GM08714 (cell line): ENCODE data around the gene RGS11.

Source experiments
- H3K4me3 ChIP-seq: fragments of 200-500 bp; sonication (Bioruptor generic); 2 replicates; pipeline ENCODE4 v1.5.1; 2014; ENCODE audit warnings: mild to moderate bottlenecking, low read length, inconsistent platforms
- ZNF274 ChIP-seq: IDR thresholded peaks from 2 replicates; pipeline ENCODE4 v1.6.1; 2012; ENCODE audit warnings: mild to moderate bottlenecking, low read depth, low read length

Gene RGS11

DNA sequence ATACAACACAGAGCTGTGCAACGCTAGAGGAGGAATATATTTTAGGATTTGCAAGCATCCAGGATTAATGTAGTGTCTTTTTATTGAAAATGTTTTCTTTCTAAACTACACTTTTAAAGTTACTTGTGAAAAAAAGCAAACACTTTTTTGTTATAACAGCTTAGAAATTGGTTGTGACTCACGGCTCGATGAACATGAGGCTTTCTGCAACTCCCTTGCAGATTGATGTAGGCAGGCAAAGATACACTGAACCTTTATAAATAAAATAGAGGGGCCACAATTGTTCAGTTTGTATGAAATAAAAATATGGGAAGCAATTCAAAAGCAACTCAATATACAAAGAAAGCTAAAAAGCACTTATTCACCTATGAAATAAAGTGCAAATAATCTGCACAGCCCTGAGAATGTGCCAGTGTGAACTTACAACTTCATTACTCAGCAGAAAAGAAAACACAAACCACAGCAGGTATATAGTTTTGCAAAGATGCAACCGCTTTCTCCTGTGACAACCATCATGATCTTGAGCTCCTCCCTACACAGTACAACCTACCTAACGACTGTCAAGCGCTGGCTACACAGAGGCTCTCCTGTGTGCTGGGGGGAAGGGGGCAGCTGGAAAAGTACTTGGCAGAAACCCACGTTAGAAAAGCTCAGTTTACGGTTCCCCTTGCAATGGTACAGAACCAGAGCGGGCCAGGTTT, 47.4 kb downstream of the RGS11 start:
- TF ChIP-seq ZNF274 = no peak
- peak overlapping the region; percentile 91 for H3K4me3 ChIP-seq

DNA sequence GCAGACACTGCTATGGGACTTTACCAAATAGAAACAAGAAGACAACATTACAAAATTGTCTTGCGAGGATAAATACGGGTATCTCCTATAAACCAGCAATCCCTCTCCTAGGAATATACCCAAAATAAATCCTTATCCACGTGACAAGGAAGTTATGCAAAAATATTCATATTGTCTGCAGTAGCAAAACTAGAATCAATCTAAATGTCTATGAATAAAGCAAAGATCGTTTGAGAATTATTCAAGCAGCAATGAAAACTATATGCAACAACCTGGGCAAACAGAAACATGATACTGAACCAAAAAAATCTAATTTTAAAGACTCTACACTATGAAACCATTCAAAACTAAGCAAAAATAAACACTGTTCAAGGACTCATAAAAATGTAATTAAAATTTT, 55.7 kb downstream of the RGS11 start:
- H3K4me3 ChIP-seq = no peak overlapping the region
- TF ChIP-seq ZNF274 = no peak
